Karpas-422 (cell line): ENCODE measurements around the gene USH2A. TPM values are rescaled to one million over a fixed set of nuclear protein-coding genes. Genes with fewer than 3 reads are reported as not detected.

Experiments used
- DNase-seq: peaks from one replicate; pipeline ENCODE4 v3.0.0-alpha.2; 2015
- H2AFZ ChIP-seq: fragments of 200-600 bp; sonication (generic); 2 replicates; pipeline ENCODE4 v1.6.1; 2014; ENCODE audit warnings: antibody characterized with exemption, low read length, mixed read lengths
- H3K27ac ChIP-seq: fragments of 200-600 bp; sonication (generic); 2 replicates; pipeline ENCODE4 v1.5.1; 2014; ENCODE audit warnings: mild to moderate bottlenecking, low read length, moderate library complexity
- H3K27me3 ChIP-seq: fragments of 200-600 bp; sonication (generic); 2 replicates; pipeline ENCODE4 v1.6.1; 2014; ENCODE audit warnings: low read length, mixed read lengths
- H3K36me3 ChIP-seq: fragments of 200-600 bp; sonication (generic); 2 replicates; pipeline ENCODE4 v1.6.1; 2014; ENCODE audit warnings: low read length, mixed read lengths; ENCODE audit not compliant: insufficient read depth
- H3K4me1 ChIP-seq: fragments of 200-600 bp; sonication (generic); 2 replicates; pipeline ENCODE4 v1.6.1; 2014; ENCODE audit warnings: mild to moderate bottlenecking, low read length, mixed read lengths
- H3K4me2 ChIP-seq: fragments of 200-600 bp; sonication (generic); 2 replicates; pipeline ENCODE4 v1.6.1; 2014; ENCODE audit warnings: low read length, low read depth, mild to moderate bottlenecking; ENCODE audit not compliant: poor library complexity, severe bottlenecking
- H3K4me3 ChIP-seq: fragments of 200-600 bp; sonication (generic); 2 replicates; pipeline ENCODE4 v1.5.1; 2014; ENCODE audit warnings: mild to moderate bottlenecking, antibody characterized with exemption, low read length, mixed read lengths
- H3K79me2 ChIP-seq: fragments of 200-600 bp; sonication (generic); 2 replicates; pipeline ENCODE4 v1.6.1; 2014; ENCODE audit warnings: mild to moderate bottlenecking, low read length, mixed read lengths
- H3K9ac ChIP-seq: fragments of 200-600 bp; sonication (generic); 2 replicates; pipeline ENCODE4 v1.6.0; 2014; ENCODE audit warnings: low read length
- H3K9me2 ChIP-seq: fragments of 200-600 bp; sonication (generic), shearing (Covaris generic); replicated peaks from 2 replicates; pipeline ENCODE4 v1.6.0; 2014; ENCODE audit warnings: mild to moderate bottlenecking, low read length, moderate library complexity; ENCODE audit not compliant: insufficient read depth
- H3K9me3 ChIP-seq: fragments of 300-700, 200-600 bp; sonication (generic); 2 replicates; pipeline ENCODE4 v1.6.1; 2014; ENCODE audit warnings: low read length, mixed read lengths
- H4K20me1 ChIP-seq: fragments of 200-600 bp; sonication (generic); 2 replicates; pipeline ENCODE4 v1.6.1; 2014; ENCODE audit warnings: mild to moderate bottlenecking, antibody characterized with exemption, low read length, low read depth; ENCODE audit not compliant: insufficient read depth
- total RNA-seq: library from RNA; depleted of rRNA; stranded (reverse); fragments of >200 nt; shearing (Covaris generic); gene quantifications from 2 replicates; pipeline ENCODE4 v1.2.3, GENCODE V29; 2014; ENCODE audit warnings: low replicate concordance

The USH2A gene
- total RNA-seq, 1 experiment from 2014 or later: not detected

DNA sequence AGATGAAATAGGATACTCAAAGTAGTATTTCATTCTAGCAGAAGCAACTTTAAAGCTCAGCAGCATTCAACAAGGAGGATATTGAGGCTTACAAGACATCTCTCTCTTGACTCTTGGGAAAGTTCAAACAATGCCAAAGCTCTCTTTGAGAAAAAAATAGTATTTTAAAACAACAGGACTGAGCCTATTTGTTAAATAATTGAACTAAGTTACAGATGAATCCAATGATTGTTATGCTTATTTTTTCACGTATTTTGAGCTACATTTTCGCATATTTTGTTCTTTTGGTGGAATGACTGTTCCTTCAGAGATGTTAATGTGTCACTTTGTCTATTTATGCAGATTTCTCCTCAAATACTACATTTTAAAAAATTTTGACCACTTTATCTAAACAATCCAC is 655.5 kb downstream of the USH2A start:
- no peak overlapping the region for H3K27ac ChIP-seq
- no peak for DNase-seq
- H3K9me3 ChIP-seq: 0 out of 2 replicates have a peak, but pooled peaks cover 3% of the 10 kb centered on the region
- H4K20me1 ChIP-seq: no peaks in the 10 kb centered on the region
- no peak overlapping the region for H3K4me3 ChIP-seq
- H2AFZ ChIP-seq: no peak overlapping the region
- no peaks in the 10 kb centered on the region for H3K79me2 ChIP-seq
- no peak overlapping the region for H3K4me2 ChIP-seq
- no peaks in the 10 kb centered on the region for H3K27me3 ChIP-seq
- H3K9ac ChIP-seq: no peak overlapping the region
- H3K4me1 ChIP-seq: no peaks in the 10 kb centered on the region
- no peaks in the 10 kb centered on the region for H3K36me3 ChIP-seq
- H3K9me2 ChIP-seq: 0 out of 2 replicates have a peak, but pooled peaks cover 3% of the 10 kb centered on the region

DNA sequence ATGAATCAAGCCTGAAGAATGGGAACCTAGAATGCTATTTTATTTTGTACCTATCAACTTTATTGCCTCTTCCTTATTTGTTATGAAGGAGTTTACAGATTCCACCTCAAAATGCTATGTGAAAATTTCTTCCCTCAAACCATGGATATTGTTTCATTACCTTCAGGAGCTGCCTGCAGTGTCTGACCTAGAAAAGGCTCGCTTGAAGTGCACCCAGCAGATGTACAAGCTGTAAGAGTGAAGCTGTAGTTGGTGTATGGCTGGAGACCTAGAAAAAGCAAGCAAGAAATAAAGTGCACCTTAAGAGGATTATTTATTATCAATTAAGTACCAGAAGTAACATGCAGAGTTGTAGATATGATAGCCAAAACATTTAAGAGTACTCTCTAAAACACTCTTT is 656.7 kb downstream of the USH2A start:
- no peak overlapping the region for H3K4me2 ChIP-seq
- no peaks in the 10 kb centered on the region for H3K4me1 ChIP-seq
- H3K27me3 ChIP-seq: no peaks in the 10 kb centered on the region
- H3K36me3 ChIP-seq: no peaks in the 10 kb centered on the region
- no peaks in the 10 kb centered on the region for H3K79me2 ChIP-seq
- H3K27ac ChIP-seq: no peak overlapping the region
- H3K4me3 ChIP-seq: no peak overlapping the region
- no peak for DNase-seq
- H3K9me2 ChIP-seq: 0 out of 2 replicates have a peak, but pooled peaks cover 3% of the 10 kb centered on the region
- no peak overlapping the region for H2AFZ ChIP-seq
- no peaks in the 10 kb centered on the region for H4K20me1 ChIP-seq
- H3K9ac ChIP-seq: no peak overlapping the region
- no peaks in the 10 kb centered on the region for H3K9me3 ChIP-seq

DNA sequence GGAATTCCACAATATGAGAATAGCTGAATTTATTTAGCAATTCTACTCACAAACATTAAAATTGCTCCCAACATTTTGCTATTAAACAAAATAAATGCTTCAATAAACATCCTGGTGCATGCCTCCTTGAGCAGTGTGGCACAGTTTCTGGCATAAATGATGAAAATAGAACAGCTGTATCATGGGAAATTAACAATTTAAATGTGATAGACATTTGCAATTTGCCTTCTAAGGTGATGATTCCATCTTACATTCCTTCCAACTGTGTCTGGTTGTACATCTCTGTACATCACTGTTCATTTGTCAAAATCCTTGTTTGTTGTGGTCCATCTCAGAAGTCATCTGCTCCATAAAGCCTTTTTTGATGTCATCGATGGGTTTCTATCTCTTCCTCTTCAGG is 657.4 kb downstream of the USH2A start:
- no peaks in the 10 kb centered on the region for H3K9me3 ChIP-seq
- H4K20me1 ChIP-seq: no peaks in the 10 kb centered on the region
- no peaks in the 10 kb centered on the region for H3K36me3 ChIP-seq
- no peak overlapping the region for H2AFZ ChIP-seq
- no peaks in the 10 kb centered on the region for H3K27me3 ChIP-seq
- no peak overlapping the region for H3K4me3 ChIP-seq
- H3K4me1 ChIP-seq: no peaks in the 10 kb centered on the region
- no peak overlapping the region for H3K4me2 ChIP-seq
- no peaks in the 10 kb centered on the region for H3K79me2 ChIP-seq
- H3K9ac ChIP-seq: no peak overlapping the region
- no peak overlapping the region for H3K27ac ChIP-seq
- 0 out of 2 replicates have a peak, but pooled peaks cover 3% of the 10 kb centered on the region for H3K9me2 ChIP-seq
- no peak for DNase-seq

DNA sequence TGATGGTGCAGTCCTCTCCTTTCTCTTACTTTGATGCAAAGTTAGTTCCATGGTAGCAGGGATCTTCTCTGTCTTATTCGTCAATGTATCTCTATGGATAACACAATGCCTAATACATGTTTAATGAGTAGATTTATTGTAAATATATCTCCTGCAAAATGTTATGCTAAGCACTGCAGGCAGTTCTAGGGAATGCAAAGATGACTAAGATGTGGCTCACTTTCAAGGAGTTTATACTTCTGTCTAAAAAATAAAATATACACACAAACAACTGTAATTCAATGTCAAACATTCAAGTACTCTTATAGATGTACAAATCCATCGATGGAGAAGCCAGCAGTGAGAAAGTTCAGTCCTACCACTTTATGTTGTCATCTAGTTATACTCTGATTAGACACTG is 661.8 kb downstream of the USH2A start:
- Histone ChIP-seq H2AFZ (no peak overlapping the region), H3K4me3 (no peak overlapping the region), H3K27ac (no peak overlapping the region), H3K27me3 (no peaks in the 10 kb centered on the region), H3K79me2 (no peaks in the 10 kb centered on the region), H3K9ac (no peak overlapping the region), H3K9me3 (no peaks in the 10 kb centered on the region), H3K4me1 (no peaks in the 10 kb centered on the region), H3K4me2 (no peak overlapping the region), H3K36me3 (no peaks in the 10 kb centered on the region), H4K20me1 (no peaks in the 10 kb centered on the region), H3K9me2 (no peaks in the 10 kb centered on the region)
- no peak for DNase-seq

DNA sequence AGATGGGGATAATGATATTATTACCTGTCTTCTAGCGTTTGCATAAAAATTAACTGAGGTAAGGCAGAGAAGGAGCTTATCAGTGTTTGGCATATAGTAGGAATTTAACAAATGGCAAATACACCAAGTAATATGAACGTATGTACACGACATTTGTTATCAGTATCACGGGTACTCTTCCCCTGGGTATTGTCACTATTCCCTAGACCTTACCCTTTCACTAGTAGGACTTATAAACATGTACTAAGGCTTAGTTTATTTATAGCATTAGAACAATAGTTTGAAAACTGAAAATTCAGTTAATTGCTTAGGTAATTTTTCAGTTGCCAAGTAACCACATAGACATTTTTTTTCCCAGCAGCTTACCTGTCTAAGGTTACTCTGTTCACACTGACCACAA is 669.1 kb downstream of the USH2A start:
- Histone ChIP-seq H3K36me3 (no peaks in the 10 kb centered on the region), H2AFZ (no peak overlapping the region), H3K4me2 (no peak overlapping the region), H3K27me3 (no peaks in the 10 kb centered on the region), H3K4me3 (no peak overlapping the region), H3K27ac (no peak overlapping the region), H3K79me2 (no peaks in the 10 kb centered on the region), H3K9me3 (no peaks in the 10 kb centered on the region; the same call in 1 of the 2 replicates), H3K9me2 (no peaks in the 10 kb centered on the region), H4K20me1 (no peaks in the 10 kb centered on the region), H3K9ac (no peak overlapping the region), H3K4me1 (no peaks in the 10 kb centered on the region)
- DNase-seq: no peak

DNA sequence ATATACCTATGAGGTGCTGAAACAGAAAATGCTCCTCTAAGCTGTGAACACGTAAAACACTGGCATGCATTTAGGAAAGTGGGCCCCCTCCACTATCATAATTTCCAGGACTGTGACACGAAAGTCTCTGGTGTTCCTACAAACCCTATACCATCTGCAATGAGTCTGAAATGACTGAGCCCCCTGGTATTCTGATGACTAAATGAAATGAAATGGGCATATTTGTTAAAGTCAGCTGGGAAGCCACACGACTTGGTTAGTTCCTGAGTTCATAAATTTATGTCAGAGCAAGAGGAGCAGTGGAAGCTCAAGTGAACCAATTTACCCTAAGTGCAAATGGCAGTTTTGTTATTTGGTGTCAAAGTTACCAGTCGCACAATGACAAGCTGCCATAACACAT is 673.8 kb downstream of the USH2A start:
- Histone ChIP-seq H3K9me3 (no peaks in the 10 kb centered on the region; the same call in 1 of the 2 replicates), H3K4me3 (no peak overlapping the region), H3K9ac (no peak overlapping the region), H3K4me1 (no peaks in the 10 kb centered on the region), H2AFZ (no peak overlapping the region), H3K79me2 (no peaks in the 10 kb centered on the region), H3K4me2 (no peak overlapping the region), H3K9me2 (no peaks in the 10 kb centered on the region), H3K36me3 (no peaks in the 10 kb centered on the region), H4K20me1 (no peaks in the 10 kb centered on the region), H3K27ac (no peak overlapping the region), H3K27me3 (no peaks in the 10 kb centered on the region)
- no peak for DNase-seq

DNA sequence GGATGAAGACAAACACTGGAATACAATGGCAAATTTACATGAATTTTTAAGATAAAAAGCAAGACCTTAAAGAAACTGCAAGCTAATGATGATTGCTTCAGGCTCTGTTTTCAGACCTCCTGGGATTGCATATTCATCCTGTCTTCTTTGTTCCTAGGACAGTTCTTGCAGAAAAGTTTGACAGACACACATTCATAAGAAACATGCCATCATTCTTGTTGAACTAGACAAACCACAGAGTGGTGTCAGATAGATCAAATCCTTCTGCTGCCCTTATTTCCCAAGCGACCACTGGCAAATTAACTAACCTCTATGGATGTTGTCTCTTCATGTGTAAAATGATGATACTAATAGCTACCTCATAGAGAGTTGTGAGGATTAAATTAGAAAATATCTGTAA is 674.8 kb downstream of the USH2A start:
- Histone ChIP-seq H3K4me2 (no peak overlapping the region), H3K9me2 (no peaks in the 10 kb centered on the region), H4K20me1 (no peaks in the 10 kb centered on the region), H3K36me3 (no peaks in the 10 kb centered on the region), H3K27me3 (no peaks in the 10 kb centered on the region), H3K79me2 (no peaks in the 10 kb centered on the region), H2AFZ (no peak overlapping the region), H3K27ac (no peak overlapping the region), H3K9me3 (no peaks in the 10 kb centered on the region; the same call in 1 of the 2 replicates), H3K9ac (no peak overlapping the region), H3K4me1 (no peaks in the 10 kb centered on the region), H3K4me3 (no peak overlapping the region)
- DNase-seq: no peak

DNA sequence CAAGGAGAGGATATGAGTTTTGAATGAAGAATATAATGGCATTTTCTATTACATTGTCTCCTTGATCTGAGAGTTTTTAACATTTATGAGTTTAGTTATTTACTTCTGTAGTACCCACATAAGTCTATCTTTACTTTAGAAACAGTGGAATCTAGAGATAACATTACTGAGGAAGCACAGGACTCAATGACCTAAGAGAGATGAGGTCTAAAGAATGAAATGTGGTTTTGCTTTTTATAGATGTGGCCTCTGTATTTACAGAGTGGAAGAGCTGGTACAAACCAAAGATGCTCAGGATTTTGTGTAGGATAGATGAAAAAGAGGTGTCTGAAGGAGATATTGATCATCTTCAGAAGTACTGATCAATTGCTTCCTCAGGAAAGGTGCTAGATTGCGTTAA is 678.8 kb downstream of the USH2A start:
- Histone ChIP-seq H3K27me3 (no peaks in the 10 kb centered on the region), H3K36me3 (no peaks in the 10 kb centered on the region), H3K4me2 (no peak overlapping the region), H3K9me3 (no peaks in the 10 kb centered on the region), H2AFZ (no peak overlapping the region), H3K4me3 (no peak overlapping the region), H3K27ac (no peak overlapping the region), H3K4me1 (no peaks in the 10 kb centered on the region), H3K79me2 (no peaks in the 10 kb centered on the region), H3K9me2 (no peaks in the 10 kb centered on the region; the same call in 1 of the 2 replicates), H4K20me1 (no peaks in the 10 kb centered on the region), H3K9ac (no peak overlapping the region)
- no peak for DNase-seq

DNA sequence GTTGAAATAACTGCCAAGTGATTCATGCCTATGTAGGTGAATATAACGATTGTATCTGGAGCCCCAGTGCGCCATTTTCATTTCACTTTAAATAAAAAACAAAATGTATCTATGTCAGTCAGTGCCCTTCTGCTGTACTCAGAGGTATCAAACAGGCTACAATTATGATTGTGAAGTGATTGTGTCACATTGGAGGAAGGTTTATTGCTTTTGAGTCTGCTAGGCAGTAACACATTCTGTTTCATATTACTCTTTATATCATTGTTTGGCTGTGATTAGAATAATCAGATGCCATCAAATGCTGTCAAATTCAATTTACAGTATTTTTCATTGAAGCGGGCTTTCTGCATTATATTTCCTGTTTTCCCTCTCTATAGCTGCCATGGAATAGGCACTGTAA is 684.2 kb downstream of the USH2A start:
- Histone ChIP-seq H3K4me2 (no peak overlapping the region), H3K27ac (no peak overlapping the region), H4K20me1 (no peaks in the 10 kb centered on the region), H3K27me3 (no peaks in the 10 kb centered on the region), H3K4me1 (no peaks in the 10 kb centered on the region), H3K4me3 (no peak overlapping the region), H2AFZ (no peak overlapping the region), H3K9ac (no peak overlapping the region), H3K79me2 (no peaks in the 10 kb centered on the region), H3K9me3 (no peaks in the 10 kb centered on the region), H3K9me2 (no peaks in the 10 kb centered on the region; the same call in 1 of the 2 replicates), H3K36me3 (no peaks in the 10 kb centered on the region)
- DNase-seq: no peak
